Hematopoietic multipotent progenitor cell (in vitro differentiated cells): ENCODE data around the gene OAS3. TPM values are rescaled to one million over a fixed set of nuclear protein-coding genes. Genes with fewer than 3 reads are reported as not detected.
"Not testable (repeated sequence)": the region's sequence is repeated elsewhere in the genome, so short reads cannot be mapped to it uniquely, and the experiment has no call there.

ENCODE experiments used
- DNase-seq, 3 donors: peaks; one replicate each; pipeline ENCODE4 v3.0.0-alpha.2; 2011 to 2015; ENCODE audit warnings: low read depth in 2 of 3, low spot score in 2 of 3
- total RNA-seq: library from RNA; depleted of rRNA; stranded (reverse); fragments of >200 nt; gene quantifications from one replicate; pipeline ENCODE4 v1.2.3, GENCODE V29; 2012

Gene OAS3
- total RNA-seq, 1 donor, result 31.2 TPM

DNA sequence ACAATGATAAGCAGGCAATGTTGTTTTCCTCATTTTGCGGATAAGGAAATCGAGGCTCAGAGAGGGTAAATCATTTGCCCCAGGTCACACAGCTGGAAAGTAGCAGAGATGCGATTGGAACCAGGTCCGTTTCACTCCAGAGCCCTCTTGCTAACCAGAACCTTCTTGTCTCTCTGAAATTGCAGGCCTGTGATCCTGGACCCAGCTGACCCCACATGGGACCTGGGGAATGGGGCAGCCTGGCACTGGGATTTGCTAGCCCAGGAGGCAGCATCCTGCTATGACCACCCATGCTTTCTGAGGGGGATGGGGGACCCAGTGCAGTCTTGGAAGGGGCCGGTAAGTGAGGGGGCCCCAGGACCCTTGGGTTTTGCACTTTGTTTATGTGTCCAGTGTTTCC, 9.5 kb downstream of the OAS3 start:
- no peak for DNase-seq

DNA sequence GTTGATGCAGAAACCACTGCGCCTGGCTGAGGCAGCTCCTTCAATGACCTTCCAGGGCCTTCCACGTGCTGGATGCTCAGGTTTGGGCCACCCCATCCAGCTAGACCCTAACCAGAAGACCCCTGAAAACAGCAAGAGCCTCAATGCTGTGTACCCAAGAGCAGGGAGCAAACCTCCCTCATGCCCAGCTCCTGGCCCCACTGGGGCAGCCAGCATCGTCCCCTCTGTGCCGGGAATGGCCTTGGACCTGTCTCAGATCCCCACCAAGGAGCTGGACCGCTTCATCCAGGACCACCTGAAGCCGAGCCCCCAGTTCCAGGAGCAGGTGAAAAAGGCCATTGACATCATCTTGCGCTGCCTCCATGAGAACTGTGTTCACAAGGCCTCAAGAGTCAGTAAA, 10.5 kb downstream of the OAS3 start:
- no peak for DNase-seq

DNA sequence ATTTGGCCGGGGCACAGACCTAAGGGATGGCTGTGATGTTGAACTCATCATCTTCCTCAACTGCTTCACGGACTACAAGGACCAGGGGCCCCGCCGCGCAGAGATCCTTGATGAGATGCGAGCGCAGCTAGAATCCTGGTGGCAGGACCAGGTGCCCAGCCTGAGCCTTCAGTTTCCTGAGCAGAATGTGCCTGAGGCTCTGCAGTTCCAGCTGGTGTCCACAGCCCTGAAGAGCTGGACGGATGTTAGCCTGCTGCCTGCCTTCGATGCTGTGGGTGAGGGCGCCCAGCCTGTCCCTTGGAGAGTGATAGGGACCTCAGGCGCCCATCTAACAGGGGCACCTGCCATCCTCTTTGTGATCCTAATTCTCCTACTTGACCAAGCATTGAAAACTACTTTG, 12.4 kb downstream of the OAS3 start:
- DNase-seq, result no peak

DNA sequence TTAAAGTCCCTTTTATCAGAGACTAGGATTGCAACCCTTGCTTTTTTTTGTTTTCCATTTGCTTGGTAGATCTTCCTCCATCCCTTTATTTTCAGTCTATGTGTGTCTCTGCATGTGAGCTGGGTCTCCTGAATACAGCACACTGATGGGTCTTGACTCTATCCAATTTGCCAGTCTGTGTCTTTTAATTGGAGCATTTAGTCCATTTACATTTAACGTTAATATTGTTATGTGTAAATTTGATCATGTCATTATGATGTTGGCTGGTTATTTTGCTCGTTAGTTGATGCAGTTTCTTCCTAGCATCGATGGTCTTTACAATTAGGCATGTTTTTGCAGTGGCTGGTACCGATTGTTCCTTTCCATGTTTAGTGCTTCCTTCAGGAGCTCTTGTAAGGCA, 18.9 kb downstream of the OAS3 start:
- not testable (repeated sequence) for DNase-seq

DNA sequence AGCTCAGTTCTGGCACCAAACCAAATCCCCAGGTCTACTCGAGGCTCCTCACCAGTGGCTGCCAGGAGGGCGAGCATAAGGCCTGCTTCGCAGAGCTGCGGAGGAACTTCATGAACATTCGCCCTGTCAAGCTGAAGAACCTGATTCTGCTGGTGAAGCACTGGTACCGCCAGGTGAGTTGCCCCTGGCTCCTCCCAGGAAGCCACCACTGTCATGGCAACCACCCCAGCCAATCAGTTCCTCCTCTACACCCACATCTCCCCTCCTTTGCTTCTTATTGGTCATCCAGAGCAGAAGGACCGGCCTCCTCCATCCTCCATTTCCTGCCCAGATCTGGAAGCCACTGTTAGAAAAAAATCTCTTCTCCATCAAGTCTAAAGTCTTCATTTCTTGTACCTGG, 22.8 kb downstream of the OAS3 start:
- DNase-seq, result no peak

DNA sequence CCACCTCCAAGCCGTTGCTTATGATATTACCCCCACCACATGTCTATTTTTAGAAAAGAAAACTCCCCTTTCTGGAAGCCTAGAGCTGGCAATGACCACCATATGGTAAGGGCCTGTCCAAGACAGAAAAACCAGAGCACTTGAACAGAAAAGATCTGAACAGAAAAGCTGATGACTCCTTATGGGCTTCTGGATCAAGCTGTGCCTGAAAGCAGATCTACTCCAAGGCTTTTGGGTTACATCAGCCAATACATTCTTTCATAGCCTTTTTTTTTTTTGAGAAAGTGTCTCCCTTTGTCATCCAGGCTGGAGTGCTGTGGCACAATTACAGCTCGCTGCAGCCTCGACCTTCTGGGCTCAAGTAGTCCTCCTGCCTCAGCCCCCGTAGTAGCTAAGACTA, 23.3 kb downstream of the OAS3 start:
- DNase-seq, result no peak

DNA sequence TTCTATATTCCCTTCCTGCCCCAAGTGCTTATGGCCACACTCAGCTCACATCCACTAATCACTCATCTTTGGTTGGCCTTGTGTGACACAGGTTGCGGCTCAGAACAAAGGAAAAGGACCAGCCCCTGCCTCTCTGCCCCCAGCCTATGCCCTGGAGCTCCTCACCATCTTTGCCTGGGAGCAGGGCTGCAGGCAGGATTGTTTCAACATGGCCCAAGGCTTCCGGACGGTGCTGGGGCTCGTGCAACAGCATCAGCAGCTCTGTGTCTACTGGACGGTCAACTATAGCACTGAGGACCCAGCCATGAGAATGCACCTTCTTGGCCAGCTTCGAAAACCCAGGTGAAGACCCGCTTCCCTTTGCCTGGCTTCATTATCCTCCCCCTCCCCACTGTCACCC, 24.3 kb downstream of the OAS3 start:
- DNase-seq, result no peak

DNA sequence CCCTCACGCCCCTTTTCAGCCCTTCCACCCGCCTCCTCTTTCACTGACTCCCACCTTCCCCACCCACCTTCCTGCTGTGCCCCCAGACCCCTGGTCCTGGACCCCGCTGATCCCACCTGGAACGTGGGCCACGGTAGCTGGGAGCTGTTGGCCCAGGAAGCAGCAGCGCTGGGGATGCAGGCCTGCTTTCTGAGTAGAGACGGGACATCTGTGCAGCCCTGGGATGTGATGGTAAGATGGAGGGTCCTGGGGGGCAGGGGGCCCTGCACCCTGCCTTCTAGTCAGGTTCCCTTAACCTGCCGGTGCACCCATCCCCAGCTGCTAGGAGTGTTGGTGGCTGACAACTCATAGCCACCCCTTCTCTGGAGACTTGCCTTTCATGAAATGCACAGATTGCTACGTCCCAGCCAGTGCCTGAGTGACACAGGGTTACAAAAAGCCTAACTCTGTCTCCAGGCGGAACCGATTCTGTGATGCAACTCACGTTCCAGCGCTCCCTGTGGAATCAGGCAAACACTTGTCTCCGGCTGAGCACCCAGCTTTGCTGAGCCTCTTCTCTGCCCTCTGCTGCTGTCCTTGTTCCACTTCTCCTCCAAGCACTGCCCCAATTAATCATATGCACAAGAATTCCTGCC, 25.1 kb downstream of the OAS3 start:
- DNase-seq, result no peak

DNA sequence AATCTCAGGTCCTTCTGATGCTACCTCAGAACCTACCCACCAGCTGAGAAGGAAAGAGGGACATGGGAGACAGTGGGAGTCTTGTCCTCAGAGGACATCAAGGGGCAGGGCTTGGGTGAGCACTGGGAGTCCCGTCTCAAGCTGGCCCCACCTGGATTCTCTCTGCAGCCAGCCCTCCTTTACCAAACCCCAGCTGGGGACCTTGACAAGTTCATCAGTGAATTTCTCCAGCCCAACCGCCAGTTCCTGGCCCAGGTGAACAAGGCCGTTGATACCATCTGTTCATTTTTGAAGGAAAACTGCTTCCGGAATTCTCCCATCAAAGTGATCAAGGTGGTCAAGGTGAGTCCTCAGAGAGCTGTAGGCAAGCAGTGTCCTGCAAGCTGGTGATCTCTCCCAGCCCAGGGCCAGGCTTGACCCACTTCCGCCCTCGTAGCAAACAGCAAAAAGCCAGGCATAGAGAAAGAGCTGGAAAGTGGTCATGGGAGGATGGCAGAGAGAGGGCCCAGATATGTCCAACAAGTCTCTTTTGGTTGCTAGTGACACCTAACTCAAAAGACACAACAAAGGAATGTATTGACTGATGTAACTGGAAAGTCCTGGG, 25.9 kb downstream of the OAS3 start:
- DNase-seq, result no peak

DNA sequence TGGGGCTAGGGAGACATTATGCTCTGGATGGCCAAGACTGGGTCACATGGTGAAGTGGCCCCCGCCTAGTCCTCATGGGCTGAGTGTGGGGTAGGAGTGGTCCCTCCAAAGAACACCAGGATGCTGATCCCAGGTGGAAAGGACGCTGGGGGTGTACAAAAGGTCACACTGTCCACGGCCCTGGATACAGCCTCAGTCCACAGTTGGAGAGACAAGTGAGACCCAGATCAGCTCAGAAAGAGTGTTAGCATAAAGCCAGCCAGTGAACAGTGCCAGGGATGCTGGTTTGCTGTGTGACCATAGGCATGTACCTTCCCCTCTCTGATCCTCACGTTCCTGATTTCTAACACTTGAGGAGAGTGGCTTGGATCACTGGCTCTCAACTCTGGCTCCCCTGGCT, 26.6 kb downstream of the OAS3 start:
- DNase-seq, result no peak

DNA sequence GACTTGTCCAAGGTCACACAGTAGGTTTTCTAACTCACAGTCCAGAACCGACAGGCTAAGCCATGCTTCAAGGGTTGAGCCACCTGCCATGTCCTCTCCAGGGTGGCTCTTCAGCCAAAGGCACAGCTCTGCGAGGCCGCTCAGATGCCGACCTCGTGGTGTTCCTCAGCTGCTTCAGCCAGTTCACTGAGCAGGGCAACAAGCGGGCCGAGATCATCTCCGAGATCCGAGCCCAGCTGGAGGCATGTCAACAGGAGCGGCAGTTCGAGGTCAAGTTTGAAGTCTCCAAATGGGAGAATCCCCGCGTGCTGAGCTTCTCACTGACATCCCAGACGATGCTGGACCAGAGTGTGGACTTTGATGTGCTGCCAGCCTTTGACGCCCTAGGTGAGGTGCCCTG, 27.4 kb downstream of the OAS3 start:
- no peak for DNase-seq

DNA sequence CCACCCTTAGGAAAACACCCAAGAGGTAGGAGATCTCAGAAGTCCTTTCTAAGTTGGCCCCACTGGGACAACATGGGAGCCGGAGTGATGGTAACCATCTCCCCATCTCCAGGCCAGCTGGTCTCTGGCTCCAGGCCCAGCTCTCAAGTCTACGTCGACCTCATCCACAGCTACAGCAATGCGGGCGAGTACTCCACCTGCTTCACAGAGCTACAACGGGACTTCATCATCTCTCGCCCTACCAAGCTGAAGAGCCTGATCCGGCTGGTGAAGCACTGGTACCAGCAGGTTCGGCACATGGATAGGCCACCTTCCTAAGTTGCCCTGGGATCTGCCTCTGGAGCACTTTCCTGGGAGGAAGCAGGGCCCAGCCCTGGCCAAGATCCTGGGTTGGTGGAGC, 29.0 kb downstream of the OAS3 start:
- DNase-seq, result no peak

DNA sequence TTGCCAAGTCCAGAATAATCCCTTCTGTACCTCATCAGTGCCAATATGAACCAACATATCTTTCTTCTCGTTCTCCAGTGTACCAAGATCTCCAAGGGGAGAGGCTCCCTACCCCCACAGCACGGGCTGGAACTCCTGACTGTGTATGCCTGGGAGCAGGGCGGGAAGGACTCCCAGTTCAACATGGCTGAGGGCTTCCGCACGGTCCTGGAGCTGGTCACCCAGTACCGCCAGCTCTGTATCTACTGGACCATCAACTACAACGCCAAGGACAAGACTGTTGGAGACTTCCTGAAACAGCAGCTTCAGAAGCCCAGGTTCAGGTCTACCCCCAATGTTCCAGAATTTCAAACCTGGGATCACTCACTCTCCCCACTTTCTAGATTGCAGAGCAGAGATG, 29.6 kb downstream of the OAS3 start:
- DNase-seq, result no peak

DNA sequence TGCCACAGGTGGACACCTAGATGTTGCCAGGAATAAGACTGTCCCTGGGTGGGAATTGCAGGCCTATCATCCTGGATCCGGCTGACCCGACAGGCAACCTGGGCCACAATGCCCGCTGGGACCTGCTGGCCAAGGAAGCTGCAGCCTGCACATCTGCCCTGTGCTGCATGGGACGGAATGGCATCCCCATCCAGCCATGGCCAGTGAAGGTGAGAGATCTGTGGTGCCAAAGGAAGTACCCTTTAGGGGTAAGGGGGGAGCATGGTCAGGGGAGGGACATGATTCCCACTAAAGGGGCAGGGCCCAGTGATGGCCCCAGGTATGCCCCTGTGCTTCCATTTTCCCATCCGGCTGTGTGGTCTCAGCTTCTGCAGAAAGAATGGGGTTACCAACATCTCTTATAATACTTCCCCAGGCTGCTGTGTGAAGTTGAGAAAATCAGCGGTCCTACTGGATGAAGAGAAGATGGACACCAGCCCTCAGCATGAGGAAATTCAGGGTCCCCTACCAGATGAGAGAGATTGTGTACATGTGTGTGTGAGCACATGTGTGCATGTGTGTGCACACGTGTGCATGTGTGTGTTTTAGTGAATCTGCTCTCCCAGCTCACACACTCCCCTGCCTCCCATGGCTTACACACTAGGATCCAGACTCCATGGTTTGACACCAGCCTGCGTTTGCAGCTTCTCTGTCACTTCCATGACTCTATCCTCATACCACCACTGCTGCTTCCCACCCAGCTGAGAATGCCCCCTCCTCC, 31.5 kb downstream of the OAS3 start:
- no peak for DNase-seq

DNA sequence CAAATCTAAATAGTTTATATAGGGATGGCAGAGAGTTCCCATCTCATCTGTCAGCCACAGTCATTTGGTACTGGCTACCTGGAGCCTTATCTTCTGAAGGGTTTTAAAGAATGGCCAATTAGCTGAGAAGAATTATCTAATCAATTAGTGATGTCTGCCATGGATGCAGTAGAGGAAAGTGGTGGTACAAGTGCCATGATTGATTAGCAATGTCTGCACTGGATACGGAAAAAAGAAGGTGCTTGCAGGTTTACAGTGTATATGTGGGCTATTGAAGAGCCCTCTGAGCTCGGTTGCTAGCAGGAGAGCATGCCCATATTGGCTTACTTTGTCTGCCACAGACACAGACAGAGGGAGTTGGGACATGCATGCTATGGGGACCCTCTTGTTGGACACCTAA, 32.1 kb downstream of the OAS3 start:
- no peak for DNase-seq

DNA sequence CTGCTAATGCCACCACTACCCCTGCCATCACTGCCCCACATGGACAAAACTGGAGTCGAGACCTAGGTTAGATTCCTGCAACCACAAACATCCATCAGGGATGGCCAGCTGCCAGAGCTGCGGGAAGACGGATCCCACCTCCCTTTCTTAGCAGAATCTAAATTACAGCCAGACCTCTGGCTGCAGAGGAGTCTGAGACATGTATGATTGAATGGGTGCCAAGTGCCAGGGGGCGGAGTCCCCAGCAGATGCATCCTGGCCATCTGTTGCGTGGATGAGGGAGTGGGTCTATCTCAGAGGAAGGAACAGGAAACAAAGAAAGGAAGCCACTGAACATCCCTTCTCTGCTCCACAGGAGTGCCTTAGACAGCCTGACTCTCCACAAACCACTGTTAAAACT, 33.0 kb downstream of the OAS3 start:
- DNase-seq, result peak in 2 of 3 donors; percentile 57 to 91

DNA sequence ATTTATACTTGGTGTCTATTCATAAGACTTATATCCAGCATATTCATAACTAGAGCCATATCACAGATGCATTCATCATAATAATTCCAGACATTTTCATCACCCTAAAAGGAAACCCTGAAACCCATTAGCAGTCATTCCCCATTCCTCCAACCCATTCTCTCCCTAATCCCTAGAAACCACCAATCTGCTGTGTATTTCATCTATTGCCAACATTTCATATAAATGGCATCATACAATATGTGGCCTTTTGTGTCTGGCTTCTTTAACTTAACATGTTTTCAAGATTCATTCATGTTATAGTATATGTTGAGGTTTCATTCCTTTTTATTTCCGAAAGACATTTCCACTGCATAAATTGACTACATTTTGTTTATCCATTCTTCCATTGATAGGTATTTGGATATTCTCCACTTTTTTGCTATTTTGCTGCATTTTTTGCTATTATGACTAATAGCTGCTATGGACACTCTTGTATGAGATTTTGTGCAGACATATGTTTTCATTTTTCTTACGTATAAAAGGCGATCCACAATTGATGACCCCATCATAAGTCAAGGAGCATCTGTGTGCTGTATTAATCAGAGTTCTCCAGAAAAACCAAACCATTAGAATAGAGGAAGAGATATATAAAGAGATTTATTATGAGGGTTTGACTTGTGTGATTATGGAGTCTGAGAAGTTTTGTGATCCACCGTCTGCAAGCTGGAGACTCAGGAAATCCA, 34.9 kb downstream of the OAS3 start:
- no peak for DNase-seq

DNA sequence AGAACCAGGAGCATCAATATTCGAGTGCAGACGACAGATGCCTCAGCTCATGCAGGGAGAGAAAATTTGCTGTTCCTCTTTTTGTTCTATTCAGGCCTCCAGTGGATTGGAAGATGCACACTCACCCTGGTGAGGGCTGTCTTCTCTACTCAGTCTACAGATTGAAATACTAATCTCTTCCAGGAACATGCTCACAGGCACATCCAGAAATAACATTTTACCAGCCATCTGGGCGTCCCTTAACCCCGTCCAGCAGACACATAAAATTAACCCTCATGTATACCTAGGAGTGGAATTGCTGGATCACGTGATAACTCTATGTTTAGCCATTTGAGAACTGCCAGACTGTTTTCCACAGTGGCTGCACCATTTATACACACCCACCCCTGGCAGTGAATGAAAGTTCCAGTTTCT, 35.6 kb downstream of the OAS3 start:
- peak in 2 of 3 donors; percentile 21 to 61 for DNase-seq

DNA sequence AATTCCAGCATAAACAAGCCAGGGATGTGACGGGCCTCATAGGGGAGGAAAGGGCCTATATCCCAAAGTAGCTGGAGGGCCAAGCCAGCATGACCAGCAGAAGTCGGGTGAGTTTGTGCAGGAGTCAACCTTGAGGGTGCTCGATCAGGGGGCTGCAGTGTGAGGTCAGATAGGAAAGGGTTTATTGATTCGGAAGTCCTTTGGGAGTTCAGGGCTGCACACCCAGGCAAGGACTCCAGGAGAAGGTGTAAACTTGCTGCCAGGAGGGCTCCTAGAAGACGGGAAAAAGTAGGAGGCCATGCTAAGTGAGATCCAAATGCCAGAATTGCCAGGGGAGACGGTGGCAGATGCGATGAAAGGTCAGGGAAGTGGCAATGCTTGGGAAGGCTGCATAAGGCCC, 36.6 kb downstream of the OAS3 start:
- no peak for DNase-seq

DNA sequence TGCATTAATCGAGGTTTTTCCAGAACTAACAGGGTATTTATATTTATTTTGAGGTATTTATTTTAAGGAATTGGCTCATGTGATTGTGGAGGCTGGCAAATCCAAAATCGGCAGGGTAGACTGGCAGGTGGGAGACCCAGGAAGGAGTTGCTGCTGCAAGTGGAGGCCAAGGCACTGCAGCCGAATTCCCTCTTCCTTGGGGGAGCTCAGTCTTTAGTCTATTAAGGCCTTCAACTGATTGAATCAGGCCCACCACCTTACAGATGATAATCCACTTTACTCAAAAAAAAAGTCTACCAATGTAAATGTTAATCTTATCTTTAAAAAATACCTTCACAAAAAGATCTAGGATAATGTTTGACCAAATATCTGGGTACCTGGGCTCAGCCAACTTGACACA, 38.9 kb downstream of the OAS3 start:
- DNase-seq, result no peak

DNA sequence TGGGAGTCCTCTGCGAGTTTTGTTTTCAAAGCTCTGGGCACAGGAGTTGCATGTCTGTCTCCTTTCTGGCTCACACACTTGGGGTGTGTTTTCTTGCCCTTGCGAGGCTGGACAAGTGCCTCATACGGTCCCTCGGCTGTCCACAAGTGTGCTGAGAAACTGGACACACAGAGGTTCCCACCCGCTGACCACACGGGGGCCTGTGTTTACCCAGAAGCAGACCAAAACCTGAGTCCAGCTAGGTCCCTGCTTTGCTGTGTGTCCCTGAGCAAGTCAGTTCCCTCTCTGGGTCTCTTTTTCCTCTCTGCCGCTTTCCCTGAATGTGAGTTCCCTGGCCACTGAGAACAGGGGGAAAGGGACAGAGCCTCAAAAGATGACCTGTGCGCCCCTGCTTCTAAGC, 39.4 kb downstream of the OAS3 start:
- no peak for DNase-seq
